CD4-positive, alpha-beta T cell treated with Interleukin-17A for 1 hour (primary cell): Measurements from ENCODE around the gene MKI67.
"Not testable (repeated sequence)": the region's sequence is repeated elsewhere in the genome, so short reads cannot be mapped to it uniquely, and the experiment has no call there.

ENCODE experiments used
- DNase-seq: peaks from one replicate; pipeline ENCODE4 v3.0.0-alpha.2; 2020

MKI67 gene

GRCh38 chr10:128125944-128126764 lies at the start of gene MKI67:
Gene MKI67 (minus strand): TSS chr10:128126423. CDS start chr10:128125667, 756 bp downstream.
- peak; percentile 93 for DNase-seq

GRCh38 chr10:128174581-128175559 lies 48.6 kb upstream of the MKI67 start:
- no peak for DNase-seq

GRCh38 chr10:128173386-128173785 lies 47.2 kb upstream of the MKI67 start:
- no peak for DNase-seq

DNA sequence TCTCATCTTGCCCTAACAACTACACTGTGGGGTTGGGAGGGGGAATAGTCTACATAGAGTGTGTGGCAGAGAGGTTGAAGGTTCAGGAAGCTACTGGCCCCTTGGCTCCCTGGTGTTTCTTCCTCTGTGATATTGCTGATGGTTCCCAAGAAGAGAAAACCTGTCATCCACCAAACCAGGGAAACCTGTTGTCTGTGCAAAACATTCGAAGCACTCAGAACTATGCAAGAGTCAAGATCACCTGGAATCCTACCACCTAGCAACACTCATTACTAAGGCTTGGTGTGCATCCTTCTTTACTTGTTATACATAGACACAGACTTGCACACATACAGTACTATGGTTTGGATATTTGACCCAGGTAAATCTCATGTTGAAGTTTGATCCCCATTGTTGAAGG lies 46.5 kb upstream of the MKI67 start:
- no peak for DNase-seq

GRCh38 chr10:128169811-128170379 lies 43.7 kb upstream of the MKI67 start:
- no peak for DNase-seq

GRCh38 chr10:128167926-128168520 lies 41.8 kb upstream of the MKI67 start:
- DNase-seq = no peak

GRCh38 chr10:128167123-128167522 lies 40.9 kb upstream of the MKI67 start:
- DNase-seq = not testable (repeated sequence)

DNA sequence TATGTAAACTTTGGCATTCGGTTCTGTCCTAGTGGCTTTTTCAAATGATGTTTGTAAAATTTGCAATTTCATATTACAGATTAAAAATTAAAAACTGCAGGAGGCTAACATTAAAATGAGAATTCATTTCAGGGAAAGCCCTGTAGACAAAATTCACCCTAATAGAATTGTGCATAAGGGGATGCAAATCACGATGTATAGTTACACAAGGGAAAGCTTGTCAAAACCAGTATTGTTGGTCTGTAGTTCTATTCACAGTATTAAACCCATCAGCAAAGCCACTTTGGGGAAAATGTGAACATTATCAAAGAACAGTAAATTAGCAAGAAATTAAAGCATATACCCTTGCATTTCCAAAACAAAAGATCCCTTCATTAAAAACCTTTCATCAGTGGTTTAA lies 39.9 kb upstream of the MKI67 start:
- DNase-seq = no peak

DNA sequence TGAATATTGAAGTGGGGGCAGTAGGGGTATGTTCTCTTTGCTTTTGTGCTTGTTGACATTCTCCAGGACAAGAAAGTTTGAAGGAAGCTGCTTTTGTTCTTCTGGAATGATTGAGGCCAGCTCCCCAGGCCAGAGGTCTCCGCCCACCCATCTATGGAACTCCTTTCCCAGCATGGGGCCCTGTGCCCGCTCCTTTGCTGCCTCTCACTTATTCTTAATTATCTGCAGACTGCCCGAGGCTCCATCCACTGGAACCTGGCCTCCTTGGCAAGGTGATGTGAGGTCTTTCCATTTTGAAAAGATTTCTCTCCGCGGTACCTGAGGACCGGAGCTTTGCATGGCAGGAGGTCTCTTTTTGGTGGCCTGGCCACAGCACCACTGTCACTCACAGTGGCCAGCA lies 39.3 kb upstream of the MKI67 start:
- no peak for DNase-seq

- no peak for DNase-seq
Observed at GRCh38 chr10:128163701-128164100, 37.5 kb upstream of the MKI67 start.

DNA sequence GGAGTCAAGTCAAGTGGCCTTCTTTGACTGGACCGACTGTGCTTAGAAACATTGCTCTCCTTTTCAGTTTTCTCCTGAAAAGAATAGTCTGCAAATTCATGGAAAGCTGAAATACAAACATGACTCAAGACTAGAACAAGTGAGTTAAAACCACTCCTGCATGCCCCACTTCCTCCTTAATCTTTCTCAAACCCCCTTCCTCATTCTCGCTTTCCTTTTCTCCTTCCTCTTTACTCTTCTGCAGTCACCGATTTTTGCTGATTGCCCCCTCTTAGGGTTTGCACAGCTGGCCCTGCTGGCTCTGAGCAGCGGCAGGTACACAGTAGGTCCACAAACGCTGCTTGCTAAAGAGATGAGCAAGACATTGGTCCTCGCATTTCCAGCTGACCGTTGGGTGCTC lies 34.8 kb upstream of the MKI67 start:
- no peak for DNase-seq

- no peak for DNase-seq
Observed at GRCh38 chr10:128160297-128160711, 34.1 kb upstream of the MKI67 start.

GRCh38 chr10:128158021-128158795 lies 32.0 kb upstream of the MKI67 start:
- DNase-seq = no peak

GRCh38 chr10:128156999-128157755 lies 31.0 kb upstream of the MKI67 start:
- no peak for DNase-seq

GRCh38 chr10:128152741-128153580 lies 26.7 kb upstream of the MKI67 start:
- DNase-seq = no peak

GRCh38 chr10:128151031-128151430 lies 24.8 kb upstream of the MKI67 start:
- no peak for DNase-seq

GRCh38 chr10:128150561-128150960 lies 24.3 kb upstream of the MKI67 start:
- no peak for DNase-seq

DNA sequence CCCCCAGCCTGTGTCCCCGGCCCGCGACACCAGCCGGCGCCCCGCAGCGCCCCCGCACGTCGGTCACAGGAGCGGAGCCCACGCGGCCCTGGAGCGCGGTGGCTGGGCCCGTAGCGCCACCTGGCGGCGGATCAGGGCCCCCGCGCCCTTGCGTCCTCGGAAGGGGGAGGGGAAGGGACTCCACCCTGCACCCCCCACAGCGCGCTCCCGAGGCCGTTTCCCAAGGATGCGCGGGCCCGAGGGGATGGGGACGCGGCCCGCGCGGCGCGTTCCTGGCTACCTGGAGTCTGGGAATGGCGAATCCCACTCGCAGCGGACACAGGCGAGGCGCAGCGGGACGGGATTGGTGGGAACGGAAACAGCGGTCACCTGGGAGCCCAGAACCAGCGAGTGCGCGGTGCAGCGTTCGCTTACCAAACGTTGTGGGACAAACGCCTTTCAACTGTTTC lies 23.8 kb upstream of the MKI67 start:
- peak; percentile 79 for DNase-seq

GRCh38 chr10:128149267-128150014 lies 23.2 kb upstream of the MKI67 start:
- DNase-seq = no peak

DNA sequence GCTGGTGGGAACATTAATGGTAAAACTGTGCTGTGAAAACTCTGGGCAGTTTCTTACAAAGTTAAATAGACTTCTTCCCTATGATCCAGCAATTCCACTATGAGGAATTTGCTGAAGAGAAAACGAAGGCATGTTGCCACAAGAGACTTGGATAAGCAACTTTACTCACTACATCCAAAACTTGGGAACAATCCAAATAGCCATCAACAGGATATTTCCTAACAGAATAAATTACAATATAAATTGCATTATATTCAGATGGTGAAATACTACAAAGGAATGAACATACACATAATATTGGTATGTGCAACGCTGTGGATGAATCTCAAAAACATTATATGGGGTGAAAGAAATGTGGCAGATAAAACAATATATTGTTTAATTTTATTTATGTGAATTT lies 21.4 kb upstream of the MKI67 start:
- no peak for DNase-seq
